HEK293T (cell line): ENCODE data around the gene HMGA1.

Experiments used
- CTCF ChIA-PET: fragments of 350-600 bp; formaldehyde crosslinking; extraction: SDS; loops from one replicate; lab custom pipeline; 2021; ENCODE audit warnings: antibody characterized with exemption, inconsistent platforms; lab: Yijun Ruan, JAX
- POLR2A ChIA-PET: fragments of 350-600 bp; formaldehyde crosslinking; extraction: SDS; loops from one replicate; lab custom pipeline; 2020; ENCODE audit warnings: antibody characterized with exemption, inconsistent platforms; lab: Yijun Ruan, JAX
- DNase-seq: peaks from one replicate; pipeline ENCODE4 v3.0.0; 2012; ENCODE audit warnings: mixed read lengths; ENCODE audit errors: extremely low spot score
- ARNT ChIP-seq: fragments of 450-650 bp; IDR thresholded peaks from 2 replicates; pipeline ENCODE4 v1.6.1; 2017; ENCODE audit warnings: mild to moderate bottlenecking
- BHLHE40 ChIP-seq: fragments of 450-650 bp; IDR thresholded peaks from 2 replicates; pipeline ENCODE4 v1.6.1; 2016; ENCODE audit warnings: mild to moderate bottlenecking, moderate library complexity, borderline replicate concordance
- CTBP1 ChIP-seq: fragments of 450-650 bp; IDR thresholded peaks from 2 replicates; pipeline ENCODE4 v1.6.1; 2016; ENCODE audit warnings: borderline replicate concordance
- ELF4 ChIP-seq: fragments of 450-650 bp; IDR thresholded peaks from 2 replicates; pipeline ENCODE4 v1.6.1; 2017; ENCODE audit warnings: antibody characterized with exemption
- FOXA1 ChIP-seq: fragments of 450-650 bp; IDR thresholded peaks from 2 replicates; pipeline ENCODE4 v1.6.1; 2016; ENCODE audit warnings: mild to moderate bottlenecking
- FOXK2 ChIP-seq: fragments of 450-650 bp; IDR thresholded peaks from 2 replicates; pipeline ENCODE4 v1.6.1; 2016; ENCODE audit warnings: mild to moderate bottlenecking
- FOXM1 ChIP-seq: fragments of 450-650 bp; IDR thresholded peaks from 2 replicates; pipeline ENCODE4 v1.6.1; 2017; ENCODE audit warnings: mild to moderate bottlenecking, borderline replicate concordance
- HDGF ChIP-seq: fragments of 450-650 bp; IDR thresholded peaks from 2 replicates; pipeline ENCODE4 v1.6.1; 2017; ENCODE audit warnings: antibody characterized with exemption, borderline replicate concordance
- L3MBTL2 ChIP-seq: fragments of 450-650 bp; conservative IDR thresholded peaks from 2 replicates; pipeline ENCODE4 v1.6.1; 2016; ENCODE audit warnings: mild to moderate bottlenecking
- LEF1 ChIP-seq: fragments of 450-650 bp; IDR thresholded peaks from 2 replicates; pipeline ENCODE4 v1.6.1; 2017; ENCODE audit warnings: mild to moderate bottlenecking, borderline replicate concordance
- NFRKB ChIP-seq: fragments of 450-650 bp; IDR thresholded peaks from 2 replicates; pipeline ENCODE4 v1.6.1; 2016; ENCODE audit warnings: mild to moderate bottlenecking, moderate library complexity
- PKNOX1 ChIP-seq: fragments of 450-650 bp; IDR thresholded peaks from 2 replicates; pipeline ENCODE4 v1.6.1; 2016
- SP1 ChIP-seq: fragments of 450-650 bp; IDR thresholded peaks from 2 replicates; pipeline ENCODE4 v1.6.1; 2017
- SUZ12 ChIP-seq: fragments of 450-650 bp; IDR thresholded peaks from 2 replicates; pipeline ENCODE4 v1.6.1; 2016; ENCODE audit warnings: mild to moderate bottlenecking
- TARDBP ChIP-seq: fragments of 450-650 bp; IDR thresholded peaks from 2 replicates; pipeline ENCODE4 v1.6.1; 2016
- ZNF384 ChIP-seq: fragments of 450-650 bp; IDR thresholded peaks from 2 replicates; pipeline ENCODE4 v1.6.1; 2016

HMGA1 gene

GRCh38 chr6:34240329-34241248, 3.9 kb downstream of the HMGA1 start:
- peak; percentile 1 for DNase-seq
- POLR2A ChIA-PET: interaction anchor here (1.0 kb wide), 1 partner anchor 17 kb away, joined by 4 read pairs; no protein-coding TSS in a partner anchor
- CTCF ChIA-PET: no interaction called here

GRCh38 chr6:34241351-34242215, 4.9 kb downstream of the HMGA1 start:
- no peak for TF ChIP-seq LEF1
- no peak for TF ChIP-seq ELF4
- no peak for TF ChIP-seq TARDBP
- no peak for TF ChIP-seq L3MBTL2
- TF ChIP-seq BHLHE40: no peak
- TF ChIP-seq HDGF: no peak
- no peak for TF ChIP-seq ARNT
- TF ChIP-seq FOXM1: no peak
- no peak for TF ChIP-seq SUZ12
- TF ChIP-seq SP1: no peak
- no peak for TF ChIP-seq NFRKB
- TF ChIP-seq CTBP1: no peak
- no peak for TF ChIP-seq FOXA1
- TF ChIP-seq PKNOX1: no peak
- no peak for TF ChIP-seq ZNF384
- TF ChIP-seq FOXK2: no peak
- DNase-seq: peak; percentile 0
- ChIA-PET CTCF (no interaction called here), POLR2A (interaction anchor here (1.4 kb wide), 1 partner anchor 46 kb away, joined by 4 read pairs; no protein-coding TSS in a partner anchor)

More at GRCh38 chr6:34240329-34241248, 3.9 kb downstream of the HMGA1 start:
- TF ChIP-seq CTBP1: no peak
- no peak for TF ChIP-seq FOXK2
- TF ChIP-seq FOXA1: no peak
- no peak for TF ChIP-seq FOXM1
- TF ChIP-seq HDGF: no peak
- TF ChIP-seq BHLHE40: no peak
- no peak for TF ChIP-seq TARDBP
- no peak for TF ChIP-seq PKNOX1
- TF ChIP-seq L3MBTL2: no peak
- TF ChIP-seq NFRKB: no peak
- TF ChIP-seq ARNT: no peak

GRCh38 chr6:34242252-34243130, 5.8 kb downstream of the HMGA1 start:
- TF ChIP-seq ELF4 (no peak), SUZ12 (no peak), LEF1 (no peak), ARNT (no peak), CTBP1 (no peak), FOXK2 (no peak), PKNOX1 (no peak), NFRKB (no peak), SP1 (no peak), L3MBTL2 (no peak), FOXM1 (no peak)
- CTCF ChIA-PET: no interaction called here
- POLR2A ChIA-PET: interaction anchor here (1.4 kb wide), 1 partner anchor 47 kb away, joined by 4 read pairs; no protein-coding TSS in a partner anchor
- DNase-seq: peak; percentile 2

- CTCF ChIA-PET: interaction anchor here (1.1 kb wide), 1 partner anchor 147 kb away, joined by 4 read pairs; no protein-coding TSS in a partner anchor
Measured at GRCh38 chr6:34243131-34243771, 6.6 kb downstream of the HMGA1 start.

More at GRCh38 chr6:34243131-34243771, 6.6 kb downstream of the HMGA1 start:
- peak; percentile 0 for DNase-seq
- TF ChIP-seq SP1: no peak
- TF ChIP-seq SUZ12: no peak
- TF ChIP-seq ZNF384: no peak
- TF ChIP-seq FOXK2: no peak
- TF ChIP-seq HDGF: no peak
- no peak for TF ChIP-seq NFRKB
- no peak for TF ChIP-seq PKNOX1
- TF ChIP-seq LEF1: no peak
- POLR2A ChIA-PET: interaction anchor here (1.0 to 1.4 kb wide), 2 partner anchors 19 to 514 kb away, joined by 4 read pairs; partner anchors contain the start of gene SNRPC
